ENCODE data around the gene WASL.
"Not testable (repeated sequence)": the region's sequence is repeated elsewhere in the genome, so short reads cannot be mapped to it uniquely, and the experiment has no call there.

Gene WASL

DNA sequence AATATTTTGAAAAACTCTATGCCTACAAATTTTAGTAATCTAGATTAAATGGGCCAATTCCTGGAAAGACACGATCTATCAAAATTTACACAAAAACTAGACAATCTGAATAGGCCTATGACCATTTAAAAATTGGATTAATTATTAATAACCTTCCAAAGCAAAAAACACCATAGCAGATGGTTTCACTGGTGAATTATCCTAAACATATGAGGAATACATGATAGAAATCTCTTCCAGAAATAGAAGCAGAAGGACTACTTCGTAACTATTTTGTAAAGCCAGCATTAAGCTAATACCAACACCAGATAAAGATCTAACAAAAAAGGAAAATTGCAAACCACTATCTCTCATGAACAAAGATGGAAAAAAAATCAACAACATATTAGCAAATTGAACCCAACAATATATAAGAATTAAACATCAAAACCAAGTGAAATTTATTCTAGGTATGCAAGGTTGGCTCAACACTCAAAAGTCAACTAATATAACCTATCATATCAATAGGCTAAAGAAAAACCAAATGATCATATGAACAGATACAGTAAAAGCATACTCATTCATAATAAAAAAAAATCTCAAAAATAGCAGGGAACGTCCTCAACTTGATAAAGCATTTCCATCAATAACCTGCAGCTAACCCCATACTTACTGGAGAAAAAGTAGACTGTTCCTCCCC is 16.3 kb downstream of the WASL start:
- DNase-seq (ENCODE audit: low spot score) = no peak

DNA sequence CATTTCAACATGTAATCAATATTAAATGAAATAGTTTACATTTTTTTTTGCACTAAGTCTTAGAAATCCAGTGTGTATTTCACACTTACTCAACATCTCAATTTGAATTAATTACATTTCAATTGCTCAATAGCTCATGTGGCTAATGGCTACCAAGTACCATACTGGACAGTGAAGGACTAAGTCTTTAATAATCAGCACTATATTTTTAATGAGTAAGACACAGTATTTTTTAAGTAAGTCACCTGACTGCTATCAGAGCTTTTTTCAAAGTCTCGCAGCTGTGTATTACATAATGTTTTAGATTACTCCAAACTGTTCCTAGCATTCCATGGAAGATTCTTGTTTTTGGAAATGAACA is 19.6 kb downstream of the WASL start:
- DNase-seq (ENCODE audit: low spot score) = no peak

- no peak for DNase-seq (ENCODE audit: low spot score)
Measured at GRCh38 chr7:123727071-123727837, 21.5 kb downstream of the WASL start.

DNA sequence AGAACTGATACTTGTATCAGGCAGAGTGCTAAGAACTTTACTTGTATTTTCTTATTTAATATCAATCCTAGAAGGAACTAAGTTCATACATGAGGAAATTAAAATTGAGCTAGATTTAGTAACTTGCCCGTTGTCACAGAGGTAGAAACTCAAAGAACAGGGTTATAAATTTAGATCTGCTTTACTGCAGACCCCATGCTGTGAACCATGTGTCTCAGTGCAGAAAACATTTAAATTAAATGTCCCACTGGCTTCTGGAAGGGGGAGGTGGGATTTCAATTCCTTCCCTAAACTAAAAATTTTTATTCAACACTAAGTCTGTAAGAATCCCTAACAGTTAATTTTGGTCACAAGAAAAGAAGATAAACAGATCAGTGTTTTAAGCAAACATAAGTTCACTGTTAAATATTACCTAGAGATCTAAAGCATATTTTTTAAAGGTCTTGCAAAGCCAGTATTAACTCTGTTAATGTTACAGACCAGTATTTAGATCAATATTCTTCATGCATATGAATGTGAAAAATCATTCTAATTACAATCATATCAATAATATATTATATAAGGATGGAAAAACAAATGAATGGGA is 23.1 kb downstream of the WASL start:
- DNase-seq (ENCODE audit: low spot score) = no peak

GRCh38 chr7:123724817-123725253 is 24.0 kb downstream of the WASL start:
- no peak for DNase-seq (ENCODE audit: low spot score)

DNA sequence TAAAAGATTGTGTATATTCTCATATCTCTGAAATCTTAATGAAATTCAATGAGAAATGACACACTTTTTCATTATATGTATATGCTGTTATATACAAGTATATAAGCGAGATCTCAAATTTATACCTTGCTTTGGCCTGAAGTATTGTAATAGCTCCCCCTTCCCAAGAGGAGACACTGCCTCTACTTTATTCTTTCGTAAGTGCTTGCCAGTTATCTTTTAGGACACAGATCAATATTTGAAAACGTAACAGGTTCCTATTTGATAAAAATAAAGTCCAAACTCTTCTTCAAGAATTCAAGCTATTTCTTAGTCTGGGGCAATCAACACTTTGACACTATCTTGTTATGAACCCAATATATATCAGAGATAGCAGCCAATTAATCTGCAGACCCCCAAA is 24.9 kb downstream of the WASL start:
- no peak for DNase-seq (ENCODE audit: low spot score)

- not testable (repeated sequence) for DNase-seq (ENCODE audit: low spot score)
Measured at GRCh38 chr7:123720527-123720926, 28.3 kb downstream of the WASL start.

DNA sequence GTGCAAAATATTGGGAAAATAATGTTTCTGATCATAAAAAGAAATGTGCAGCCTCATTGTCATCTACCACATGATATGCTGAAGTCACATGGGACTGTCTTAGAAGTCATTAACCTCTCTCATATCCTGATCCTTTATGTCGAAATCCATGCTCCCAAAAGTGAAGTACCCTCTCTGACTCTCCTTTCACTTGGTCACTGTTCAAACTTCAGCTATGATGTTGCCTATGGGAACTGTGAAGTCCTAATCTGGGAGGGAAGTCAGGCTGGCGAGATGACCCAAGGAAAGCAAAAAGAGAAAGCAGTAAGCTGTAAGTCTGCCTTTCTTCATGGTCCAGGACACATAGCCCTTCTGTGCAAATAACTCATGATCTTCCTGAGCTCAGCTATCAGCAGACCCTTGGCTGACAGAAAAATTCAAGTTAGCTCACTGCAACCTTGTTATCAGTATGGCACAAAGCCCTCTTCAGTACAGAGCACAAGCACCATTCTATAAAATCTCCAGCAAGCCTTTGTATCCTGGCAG is 29.5 kb downstream of the WASL start:
- DNase-seq (ENCODE audit: low spot score) = no peak

GRCh38 chr7:123718773-123719172 is 30.0 kb downstream of the WASL start:
- no peak for DNase-seq (ENCODE audit: low spot score)

GRCh38 chr7:123717689-123718088 is 31.1 kb downstream of the WASL start:
- DNase-seq (ENCODE audit: low spot score) = no peak

DNA sequence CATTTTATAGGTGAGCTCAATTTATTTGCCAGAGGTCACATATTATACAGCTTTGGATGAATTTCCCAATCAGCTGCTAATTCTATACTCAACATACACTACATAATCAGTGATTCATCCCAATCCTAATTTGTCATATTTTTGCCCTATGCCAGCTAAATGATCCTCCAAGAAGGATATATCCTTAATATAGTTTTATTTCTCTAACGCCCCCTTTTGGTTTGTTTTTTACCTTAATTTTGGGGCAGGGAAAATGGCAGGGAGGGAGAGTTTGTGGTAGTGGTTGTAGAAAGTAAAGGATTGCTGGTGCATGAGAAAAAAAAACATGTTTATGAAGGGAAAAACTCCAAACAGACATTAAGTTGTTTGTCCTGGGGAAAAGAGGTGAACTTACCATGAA is 31.9 kb downstream of the WASL start:
- DNase-seq (ENCODE audit: low spot score) = no peak

DNA sequence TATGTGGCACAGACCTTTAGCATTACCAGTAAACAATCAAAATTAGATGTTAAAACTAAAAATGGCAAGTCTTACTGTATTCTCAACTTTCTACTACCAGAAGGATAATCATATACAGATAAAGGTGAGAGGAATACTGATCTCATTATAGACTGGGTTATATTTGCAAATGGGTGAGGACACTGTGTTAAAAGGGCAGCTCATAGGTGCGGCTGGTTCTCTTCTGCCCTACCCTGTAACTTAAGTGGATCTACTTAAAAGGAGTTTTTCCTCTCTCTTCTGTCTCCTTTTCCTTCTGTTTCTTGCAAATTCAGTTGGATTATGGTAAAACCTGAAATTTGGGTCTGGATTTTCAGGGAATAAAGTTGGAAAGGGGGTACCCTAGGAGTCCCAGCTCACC is 33.0 kb downstream of the WASL start:
- no peak for DNase-seq (ENCODE audit: low spot score)

DNA sequence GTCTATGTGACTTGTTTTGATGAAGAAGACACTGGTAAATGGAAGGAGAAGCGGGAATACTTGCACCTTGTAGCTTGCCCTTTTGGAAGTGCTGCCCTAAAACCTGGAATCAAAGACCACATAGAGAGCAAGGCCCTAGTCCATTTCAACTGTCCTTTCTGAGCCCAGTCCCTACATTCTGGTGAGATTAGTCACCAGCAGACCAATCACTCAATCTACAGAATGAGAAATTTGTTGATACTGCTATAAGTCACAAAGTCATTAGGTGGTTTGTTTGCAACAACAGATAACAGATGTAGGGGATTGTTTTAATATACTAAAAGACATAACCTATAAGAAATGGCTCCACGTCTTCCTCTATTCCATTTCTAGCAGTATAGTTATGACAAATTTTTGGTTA is 33.6 kb downstream of the WASL start:
- DNase-seq (ENCODE audit: low spot score) = no peak

DNA sequence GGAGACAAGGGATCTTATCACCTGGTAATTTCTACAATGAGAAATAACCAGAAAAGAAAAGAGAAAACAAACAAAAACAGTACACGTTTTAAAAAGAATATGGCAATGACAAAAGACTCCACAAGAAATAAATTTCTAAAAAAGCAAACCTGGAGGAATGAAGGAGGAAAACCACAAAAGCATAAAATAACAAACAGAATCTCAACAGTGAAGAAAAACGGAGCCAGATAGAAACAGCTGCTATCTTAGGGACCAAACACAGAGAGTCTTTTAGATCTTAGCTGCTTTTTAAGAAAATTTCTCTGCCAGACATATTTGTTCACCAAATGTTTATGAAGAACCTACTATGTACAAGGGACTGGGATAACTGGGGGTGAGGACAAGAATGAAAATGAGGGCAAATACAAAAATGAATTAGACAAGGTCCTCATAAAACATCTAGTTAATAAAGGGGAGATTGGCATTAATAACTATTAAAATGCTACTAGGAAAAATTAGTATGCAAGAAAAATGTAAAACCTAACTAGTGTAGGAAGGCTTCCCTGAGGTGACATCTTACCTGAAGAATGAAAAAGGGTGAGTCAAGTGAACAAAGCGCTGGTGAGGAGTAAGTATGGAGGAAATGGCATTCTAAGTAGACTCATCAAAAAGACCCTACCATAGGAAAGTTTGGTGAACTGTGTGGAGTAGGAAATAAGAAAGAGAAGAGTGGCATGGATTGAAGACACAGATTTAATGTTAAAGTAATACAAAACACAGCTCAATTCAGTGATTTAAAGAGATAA is 34.3 kb downstream of the WASL start:
- no peak for DNase-seq (ENCODE audit: low spot score)

DNA sequence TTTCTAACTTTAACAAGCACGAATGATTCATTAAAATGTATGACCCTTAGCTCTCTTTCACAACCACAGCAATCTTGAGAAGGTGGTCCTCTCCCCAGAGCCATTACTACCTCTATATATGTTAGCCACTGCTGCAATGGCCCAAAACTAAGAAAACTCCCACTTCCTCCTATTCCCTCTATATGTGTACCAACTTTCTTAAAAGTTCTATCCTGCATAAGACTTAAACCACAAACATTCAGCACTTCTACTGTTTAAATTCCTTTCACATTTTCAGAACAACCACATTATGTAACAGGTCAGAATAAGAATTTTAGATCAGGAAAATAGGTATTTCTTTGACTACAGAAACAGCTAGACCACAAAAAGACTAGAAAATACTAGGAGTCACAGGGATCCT is 36.2 kb downstream of the WASL start:
- no peak for DNase-seq (ENCODE audit: low spot score)

- no peak for DNase-seq (ENCODE audit: low spot score)
Measured at GRCh38 chr7:123711832-123712293, 36.9 kb downstream of the WASL start.

- DNase-seq (ENCODE audit: low spot score) = no peak
Measured at GRCh38 chr7:123710683-123711082, 38.1 kb downstream of the WASL start.

- no peak for DNase-seq (ENCODE audit: low spot score)
Measured at GRCh38 chr7:123709525-123709924, 39.3 kb downstream of the WASL start.

DNA sequence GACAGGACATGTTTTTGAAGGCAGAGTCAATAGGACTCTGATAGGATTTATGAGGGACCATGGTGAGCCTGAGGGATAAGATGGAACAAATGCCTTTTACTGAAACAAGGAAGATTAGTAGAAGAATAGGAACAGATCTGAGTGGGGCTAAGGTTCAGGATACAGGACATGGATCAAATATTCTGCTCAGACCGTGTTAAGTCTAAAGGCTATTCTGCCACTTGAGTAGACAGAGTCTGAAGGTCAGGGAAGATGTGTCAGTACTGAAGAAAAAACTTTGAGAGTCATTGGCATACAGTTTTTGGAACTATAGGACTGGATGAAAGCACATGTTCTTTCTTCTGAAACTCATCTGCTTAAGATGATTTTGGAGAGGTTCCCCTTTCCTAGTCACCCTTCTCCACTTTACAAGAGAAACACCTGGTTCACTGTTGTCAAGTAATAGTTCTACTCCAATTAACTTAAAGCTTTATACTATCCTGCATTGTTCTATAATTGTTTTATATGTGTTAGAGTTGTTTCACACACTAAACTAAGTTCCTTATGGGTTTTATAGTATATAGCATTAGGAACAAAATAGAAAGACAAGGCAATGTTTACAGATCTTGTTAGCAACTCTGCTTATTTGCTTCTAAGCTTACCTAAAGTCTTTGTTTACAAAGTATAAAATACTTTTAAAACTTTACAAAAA is 43.4 kb downstream of the WASL start:
- no peak for DNase-seq (ENCODE audit: low spot score)

DNA sequence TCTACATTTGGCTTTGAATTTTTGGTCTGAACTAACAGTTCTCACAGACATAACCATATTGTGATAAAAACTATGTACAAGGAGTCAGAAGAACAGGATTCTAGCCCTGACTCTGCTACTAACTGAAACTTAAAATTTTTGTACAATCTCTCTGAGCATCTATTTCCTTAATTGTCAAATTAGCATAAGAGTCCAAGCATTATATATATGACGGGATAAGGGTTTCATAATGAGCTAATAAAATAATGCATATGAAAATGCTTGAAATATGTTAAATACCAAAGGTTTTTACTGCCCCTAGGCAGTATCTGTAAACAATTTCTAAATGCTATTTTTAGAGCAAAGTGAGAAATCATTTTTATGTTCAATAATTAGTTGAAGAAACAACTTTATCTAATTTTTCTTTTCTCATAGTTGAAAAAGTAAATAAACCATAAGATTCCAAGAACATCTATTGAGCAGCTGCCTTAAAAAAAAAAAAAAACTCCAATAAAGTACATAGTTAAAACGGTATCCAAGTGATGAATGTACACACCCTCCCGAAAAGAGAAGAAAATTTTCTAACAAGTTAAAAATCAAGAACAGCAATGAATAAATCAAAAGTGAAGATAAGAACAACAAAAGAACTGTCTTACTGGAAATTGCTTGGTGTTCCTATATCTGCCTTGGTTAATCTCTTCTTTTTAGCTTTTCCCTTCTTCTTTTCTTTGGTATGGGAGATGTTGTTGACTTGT is 52.7 kb downstream of the WASL start:
- no peak for DNase-seq (ENCODE audit: low spot score)

GRCh38 chr7:123692471-123692877 is 56.3 kb downstream of the WASL start:
- no peak for DNase-seq (ENCODE audit: low spot score)

Data from Ammon's horn (tissue), 1 donor.